Stimulated activated naive B cell treated with anti-CD40 and anti-IgM and Interleukin-4, amounts not matched to agents 10 μg/mL and 1 μg/mL and 100 μg/mL, for 72 hours (primary cell): Measurements from ENCODE around the gene ACSL6.
"Not testable (repeated sequence)": the region's sequence is repeated elsewhere in the genome, so short reads cannot be mapped to it uniquely, and the experiment has no call there.

Source experiments
- ATAC-seq, 2 donors: fragments of 150-1000 bp; cut with Tn5 transposase; replicated peaks; 2 replicates each; pipeline ENCODE4 v1.10.0; 2021; ENCODE audit warnings: moderate library complexity in 1 of 2
- DNase-seq: peaks from one replicate; pipeline ENCODE4 v3.0.0; 2021
- H3K27ac Mint-ChIP-seq: one replicate; pipeline ENCODE4 v1.8.0; 2022; ENCODE audit warnings: mild to moderate bottlenecking, mixed read lengths
- H3K27me3 Mint-ChIP-seq, 2 donors: one replicate each; pipeline ENCODE4 v1.8.0; 2022; ENCODE audit warnings: mixed read lengths in 2 of 2
- H3K36me3 Mint-ChIP-seq, 2 donors: one replicate each; pipeline ENCODE4 v1.8.0; 2022; ENCODE audit warnings: mixed read lengths in 2 of 2, mild to moderate bottlenecking in 1 of 2
- H3K4me1 Mint-ChIP-seq, 2 donors: one replicate each; pipeline ENCODE4 v1.8.0; 2022; ENCODE audit warnings: mixed read lengths in 2 of 2, mild to moderate bottlenecking in 1 of 2
- H3K4me3 Mint-ChIP-seq, 2 donors: one replicate each; pipeline ENCODE4 v1.8.0; 2022; ENCODE audit warnings: mild to moderate bottlenecking in 2 of 2, mixed read lengths in 2 of 2, moderate library complexity in 1 of 2
- H3K9me3 Mint-ChIP-seq, 2 donors: one replicate each; pipeline ENCODE4 v1.8.0; 2022; ENCODE audit warnings: mixed read lengths in 2 of 2, mild to moderate bottlenecking in 1 of 2

ACSL6 gene

GRCh38 chr5:131906668-131907067 lies 104.8 kb downstream of the ACSL6 start:
- ATAC-seq (no peak), DNase-seq (no peak)
- Mint-ChIP-seq H3K27ac (no peak overlapping the region), H3K9me3 (peaks cover 27 to 30% of the 10 kb centered on the region in 2 donors), H3K27me3 (peaks cover 19 to 43% of the 10 kb centered on the region in 2 donors), H3K4me3 (no peak overlapping the region), H3K4me1 (peaks cover 0 to 2% of the 10 kb centered on the region in 2 donors), H3K36me3 (peaks cover 7 to 20% of the 10 kb centered on the region in 2 donors)

- DNase-seq, ATAC-seq, H3K4me1 Mint-ChIP-seq, H3K27ac Mint-ChIP-seq, H3K4me3 Mint-ChIP-seq: not testable (repeated sequence)
- peaks cover 30 to 31% of the 10 kb centered on the region in 2 donors for H3K9me3 Mint-ChIP-seq
- peaks cover 24 to 27% of the 10 kb centered on the region in 2 donors for H3K27me3 Mint-ChIP-seq
- H3K36me3 Mint-ChIP-seq = peaks cover 7 to 26% of the 10 kb centered on the region in 2 donors
Observed at GRCh38 chr5:131902266-131902665, 109.2 kb downstream of the ACSL6 start.
